ENCODE data around the gene MORN5.

DNA sequence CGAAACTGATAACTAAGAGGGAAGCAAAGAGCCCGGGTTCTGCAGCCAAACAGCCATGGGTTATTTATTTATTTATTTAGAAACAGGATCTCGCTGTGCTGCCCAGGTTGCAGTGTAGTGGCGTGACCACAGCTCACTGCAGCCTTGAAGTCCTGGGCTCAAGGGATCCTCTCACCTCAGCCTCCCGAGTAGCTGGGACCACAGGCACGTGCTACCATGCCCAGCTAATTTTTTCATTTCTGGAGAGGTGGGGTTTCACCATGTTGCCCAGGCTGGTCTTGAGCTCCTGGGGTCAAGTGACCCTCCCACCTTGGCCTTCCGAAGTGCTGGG lies 24.2 kb upstream of the MORN5 start:
- TF ChIP-seq, protein P1, sequence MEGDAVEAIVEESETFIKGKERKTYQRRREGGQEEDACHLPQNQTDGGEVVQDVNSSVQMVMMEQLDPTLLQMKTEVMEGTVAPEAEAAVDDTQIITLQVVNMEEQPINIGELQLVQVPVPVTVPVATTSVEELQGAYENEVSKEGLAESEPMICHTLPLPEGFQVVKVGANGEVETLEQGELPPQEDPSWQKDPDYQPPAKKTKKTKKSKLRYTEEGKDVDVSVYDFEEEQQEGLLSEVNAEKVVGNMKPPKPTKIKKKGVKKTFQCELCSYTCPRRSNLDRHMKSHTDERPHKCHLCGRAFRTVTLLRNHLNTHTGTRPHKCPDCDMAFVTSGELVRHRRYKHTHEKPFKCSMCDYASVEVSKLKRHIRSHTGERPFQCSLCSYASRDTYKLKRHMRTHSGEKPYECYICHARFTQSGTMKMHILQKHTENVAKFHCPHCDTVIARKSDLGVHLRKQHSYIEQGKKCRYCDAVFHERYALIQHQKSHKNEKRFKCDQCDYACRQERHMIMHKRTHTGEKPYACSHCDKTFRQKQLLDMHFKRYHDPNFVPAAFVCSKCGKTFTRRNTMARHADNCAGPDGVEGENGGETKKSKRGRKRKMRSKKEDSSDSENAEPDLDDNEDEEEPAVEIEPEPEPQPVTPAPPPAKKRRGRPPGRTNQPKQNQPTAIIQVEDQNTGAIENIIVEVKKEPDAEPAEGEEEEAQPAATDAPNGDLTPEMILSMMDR (IDR thresholded peaks at IDR 0.05), result no peak
- TF ChIP-seq POLR2A (IDR thresholded peaks at IDR 0.05), result no peak
- TF ChIP-seq EP300 (IDR thresholded peaks at IDR 0.05), result no peak

All from tibial nerve (tissue), 4 donors.